K562 (cell line): ENCODE data around the gene MED16. TPM values are rescaled to one million over a fixed set of nuclear protein-coding genes. Genes with fewer than 3 reads are reported as not detected.

Experiments used
- BDP1 ChIP-seq: IDR thresholded peaks from 3 replicates; pipeline ENCODE4 v1.6.1; 2011; ENCODE audit not compliant: insufficient read length, insufficient read depth
- KAT2B ChIP-seq: IDR thresholded peaks from one replicate; pipeline ENCODE4 v1.6.1; 2012; ENCODE audit warnings: low read depth, mild to moderate bottlenecking, control low read depth, inconsistent platforms, low read length, moderate library complexity
- KLF13 ChIP-seq: fragments of 450-650 bp; IDR thresholded peaks from 2 replicates; pipeline ENCODE4 v1.6.1; 2016; ENCODE audit warnings: missing genetic modification characterization, low read depth, mild to moderate bottlenecking, missing compliant biosample characterization, moderate library complexity, borderline replicate concordance
- NR2C2 ChIP-seq, 2 experiments: fragments of 200-800 bp in 1 of 2; sonication (Bioruptor generic) in 1 of 2; sonication (generic) in 1 of 2; formaldehyde crosslinking in 1 of 2; IDR thresholded peaks; 2 replicates each; pipeline versions ENCODE4 v1.6.1 to v1.8.0; 2016 to 2022; ENCODE audit warnings: mild to moderate bottlenecking in 1 of 2, missing compliant biosample characterization in 1 of 2, missing genetic modification characterization in 1 of 2, missing genetic modification reagents in 1 of 2
- POLR2G ChIP-seq: fragments of 200-400 bp; formaldehyde crosslinking; IDR thresholded peaks from 2 replicates; pipeline ENCODE4 v1.6.1; 2017; ENCODE audit warnings: low read depth, mild to moderate bottlenecking, antibody characterized with exemption, low read length, moderate library complexity
- RBM15 ChIP-seq: fragments of 200-400 bp; formaldehyde crosslinking; IDR thresholded peaks from 2 replicates; pipeline ENCODE4 v1.6.1; 2018; ENCODE audit warnings: mild to moderate bottlenecking, low read length, moderate library complexity; ENCODE audit not compliant: insufficient read depth
- SRF ChIP-seq, 2 experiments: fragments of 250-450, 450-650 bp in 1 of 2; sonication (Bioruptor Pico) in 1 of 2; sonication (generic) in 1 of 2; formaldehyde crosslinking; IDR thresholded peaks; 2 replicates each; pipeline versions ENCODE4 v1.5.0 to v1.5.1; 2020 to 2022; ENCODE audit warnings: mild to moderate bottlenecking in 1 of 2, missing genetic modification reagents in 1 of 2
- THRAP3 ChIP-seq: fragments of 450-650 bp; IDR thresholded peaks from 2 replicates; pipeline ENCODE4 v1.6.1; 2016; ENCODE audit warnings: mild to moderate bottlenecking, inconsistent platforms, borderline replicate concordance
- ZFP1 ChIP-seq: fragments of 450-650 bp; formaldehyde crosslinking; IDR thresholded peaks from 2 replicates; pipeline ENCODE4 v1.4.0; 2020; ENCODE audit warnings: mild to moderate bottlenecking, mixed read lengths
- ZNF212 ChIP-seq: fragments of 450-650 bp; formaldehyde crosslinking; IDR thresholded peaks from 2 replicates; pipeline ENCODE4 v1.4.0; 2020; ENCODE audit warnings: mild to moderate bottlenecking
- ZNF445 ChIP-seq: fragments of 250-450 bp; sonication (Bioruptor Pico); IDR thresholded peaks from 2 replicates; pipeline ENCODE4 v1.4.0; 2020; ENCODE audit warnings: low read depth, mild to moderate bottlenecking, moderate library complexity
- ZNF57 ChIP-seq: fragments of 450-650 bp; formaldehyde crosslinking; IDR thresholded peaks from 2 replicates; pipeline ENCODE4 v1.4.0; 2020; ENCODE audit warnings: mild to moderate bottlenecking, moderate library complexity
- ZNF644 ChIP-seq: fragments of 200-800 bp; sonication (Bioruptor generic); IDR thresholded peaks from 2 replicates; pipeline ENCODE4 v1.6.1; 2016; ENCODE audit warnings: low read depth, missing genetic modification characterization, missing compliant biosample characterization
- polyA plus RNA-seq, 8 experiments: library from polyadenylated mRNA; depleted of rRNA in 4 of 8; stranded (reverse) in 5 of 8; unstranded in 3 of 8; fragments of >200 nt; fragmentation: Nextera tagmentation in 2 of 8; fragmentation: Illumina TruSeq in 1 of 8; extraction: Ambion mirVana in 2 of 8; extraction: Trizol in 1 of 8; gene quantifications; 2 replicates each; pipeline versions ENCODE4 v1.2.1 to v1.2.3, GENCODE V29; 2011 to 2014; ENCODE audit warnings: inconsistent platforms in 1 of 8, missing spikeins in 1 of 8
- total RNA-seq, 7 experiments: library from RNA; depleted of rRNA in 6 of 7; stranded (reverse); fragments of >200 nt in 6 of 7; fragmentation: Illumina TruSeq in 2 of 7; extraction: Trizol in 2 of 7; gene quantifications; 2 replicates each; pipeline versions ENCODE4 v1.2.1 to v1.2.3, GENCODE V29; 2011 to 2021; ENCODE audit warnings: low replicate concordance in 1 of 7
- TF ChIP-seq, protein P1 (sequence below), 2 experiments: fragments of 200-800 bp in 1 of 2; sonication (Bioruptor generic) in 1 of 2; sonication (generic) in 1 of 2; formaldehyde crosslinking in 1 of 2; IDR thresholded peaks in 1 of 2; conservative IDR thresholded peaks in 1 of 2; 2 replicates each; pipeline versions ENCODE4 v1.5.0 to v1.6.1; 2016 to 2020; ENCODE audit warnings: missing compliant biosample characterization in 1 of 2, missing genetic modification characterization in 1 of 2, missing genetic modification reagents in 1 of 2
- TF ChIP-seq, protein P2 (sequence below): sonication (generic); formaldehyde crosslinking; IDR thresholded peaks from 2 replicates; pipeline ENCODE4 v1.8.0; 2023; ENCODE audit warnings: mild to moderate bottlenecking, missing genetic modification reagents
- TF ChIP-seq, protein P3 (sequence below): fragments of 450-650 bp; IDR thresholded peaks from 2 replicates; pipeline ENCODE4 v1.6.1; 2018; ENCODE audit warnings: mild to moderate bottlenecking, low read depth; ENCODE audit not compliant: partially characterized antibody
- TF ChIP-seq, protein P4 (sequence below), 3 experiments: fragments of 200-800 bp in 1 of 3; sonication (Bioruptor generic) in 1 of 3; sonication (generic) in 1 of 3; formaldehyde crosslinking in 1 of 3; IDR thresholded peaks; 2 replicates each; pipeline versions ENCODE4 v1.6.1 to v1.8.0; 2016 to 2022; ENCODE audit warnings: mild to moderate bottlenecking in 2 of 3, missing compliant biosample characterization in 2 of 3, missing genetic modification characterization in 2 of 3, missing genetic modification reagents in 1 of 3

MED16 gene
- total and polyA plus RNA-seq, 9 of the 15 experiments (the other 6 are each of a cell fraction or from before 2014, with no cell fraction given) = 0.89 to 59.9 (median 8.6) TPM

DNA sequence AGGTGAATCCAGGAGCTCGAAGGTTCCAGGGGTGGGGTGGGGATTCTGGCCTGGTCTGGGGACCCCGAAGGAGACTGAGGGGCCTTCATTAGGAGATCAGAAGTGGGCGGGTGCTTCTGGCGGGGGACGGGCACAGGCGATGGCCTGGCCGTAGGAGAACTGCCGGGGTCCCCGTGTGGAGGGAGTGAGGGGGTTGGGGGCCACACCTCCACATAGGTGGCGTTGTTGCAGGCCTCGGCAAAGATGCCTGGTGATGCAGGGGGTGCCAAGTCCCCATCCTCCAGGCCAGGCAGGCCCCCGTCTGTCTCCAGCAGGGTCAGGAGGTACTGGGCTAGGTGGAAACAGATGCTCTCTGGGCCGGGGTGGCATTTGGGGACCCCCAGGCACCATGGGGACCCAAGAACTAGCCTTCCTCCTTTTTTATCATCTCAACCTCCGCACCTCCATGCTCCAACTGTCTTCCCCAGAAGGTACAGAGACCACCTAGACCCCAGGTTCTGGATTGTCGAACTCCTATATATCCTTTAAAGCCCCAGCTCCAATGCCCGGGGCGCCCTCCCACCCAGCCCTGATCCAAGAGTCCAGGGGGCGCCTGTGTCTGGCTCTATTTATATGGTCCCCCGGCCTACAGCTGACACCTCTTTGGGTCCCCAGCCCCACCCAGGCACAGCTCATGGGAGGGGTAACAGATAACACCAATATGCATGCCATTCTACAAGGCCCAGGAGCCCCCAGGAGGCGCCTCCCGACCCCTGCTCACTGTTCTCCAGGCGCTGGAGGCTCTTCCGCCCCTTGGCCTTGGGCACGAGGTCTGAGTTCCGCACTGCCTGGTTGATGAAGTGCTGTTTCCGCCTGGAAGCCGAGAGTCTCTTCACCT lies 8.5 kb upstream of the MED16 start (continued):
- TF ChIP-seq, protein P1, sequence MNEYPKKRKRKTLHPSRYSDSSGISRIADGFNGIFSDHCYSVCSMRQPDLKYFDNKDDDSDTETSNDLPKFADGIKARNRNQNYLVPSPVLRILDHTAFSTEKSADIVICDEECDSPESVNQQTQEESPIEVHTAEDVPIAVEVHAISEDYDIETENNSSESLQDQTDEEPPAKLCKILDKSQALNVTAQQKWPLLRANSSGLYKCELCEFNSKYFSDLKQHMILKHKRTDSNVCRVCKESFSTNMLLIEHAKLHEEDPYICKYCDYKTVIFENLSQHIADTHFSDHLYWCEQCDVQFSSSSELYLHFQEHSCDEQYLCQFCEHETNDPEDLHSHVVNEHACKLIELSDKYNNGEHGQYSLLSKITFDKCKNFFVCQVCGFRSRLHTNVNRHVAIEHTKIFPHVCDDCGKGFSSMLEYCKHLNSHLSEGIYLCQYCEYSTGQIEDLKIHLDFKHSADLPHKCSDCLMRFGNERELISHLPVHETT (CRISPR knock-in tag; conservative IDR thresholded peaks at IDR 0.05 in 1 of 2, IDR thresholded peaks at IDR 0.05 in 1 of 2) = no peak
- TF ChIP-seq, protein P2, sequence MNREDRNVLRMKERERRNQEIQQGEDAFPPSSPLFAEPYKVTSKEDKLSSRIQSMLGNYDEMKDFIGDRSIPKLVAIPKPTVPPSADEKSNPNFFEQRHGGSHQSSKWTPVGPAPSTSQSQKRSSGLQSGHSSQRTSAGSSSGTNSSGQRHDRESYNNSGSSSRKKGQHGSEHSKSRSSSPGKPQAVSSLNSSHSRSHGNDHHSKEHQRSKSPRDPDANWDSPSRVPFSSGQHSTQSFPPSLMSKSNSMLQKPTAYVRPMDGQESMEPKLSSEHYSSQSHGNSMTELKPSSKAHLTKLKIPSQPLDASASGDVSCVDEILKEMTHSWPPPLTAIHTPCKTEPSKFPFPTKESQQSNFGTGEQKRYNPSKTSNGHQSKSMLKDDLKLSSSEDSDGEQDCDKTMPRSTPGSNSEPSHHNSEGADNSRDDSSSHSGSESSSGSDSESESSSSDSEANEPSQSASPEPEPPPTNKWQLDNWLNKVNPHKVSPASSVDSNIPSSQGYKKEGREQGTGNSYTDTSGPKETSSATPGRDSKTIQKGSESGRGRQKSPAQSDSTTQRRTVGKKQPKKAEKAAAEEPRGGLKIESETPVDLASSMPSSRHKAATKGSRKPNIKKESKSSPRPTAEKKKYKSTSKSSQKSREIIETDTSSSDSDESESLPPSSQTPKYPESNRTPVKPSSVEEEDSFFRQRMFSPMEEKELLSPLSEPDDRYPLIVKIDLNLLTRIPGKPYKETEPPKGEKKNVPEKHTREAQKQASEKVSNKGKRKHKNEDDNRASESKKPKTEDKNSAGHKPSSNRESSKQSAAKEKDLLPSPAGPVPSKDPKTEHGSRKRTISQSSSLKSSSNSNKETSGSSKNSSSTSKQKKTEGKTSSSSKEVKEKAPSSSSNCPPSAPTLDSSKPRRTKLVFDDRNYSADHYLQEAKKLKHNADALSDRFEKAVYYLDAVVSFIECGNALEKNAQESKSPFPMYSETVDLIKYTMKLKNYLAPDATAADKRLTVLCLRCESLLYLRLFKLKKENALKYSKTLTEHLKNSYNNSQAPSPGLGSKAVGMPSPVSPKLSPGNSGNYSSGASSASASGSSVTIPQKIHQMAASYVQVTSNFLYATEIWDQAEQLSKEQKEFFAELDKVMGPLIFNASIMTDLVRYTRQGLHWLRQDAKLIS (CRISPR knock-in tag) = no peak
- TF ChIP-seq BDP1 (no peak), ZNF57 (CRISPR knock-in tag) (no peak), KAT2B (no peak), ZNF212 (CRISPR knock-in tag) (no peak), NR2C2 (CRISPR knock-in tag; IDR thresholded peaks at IDR 0.05) (no peak), NR2C2 (tag; IDR thresholded peaks at IDR 0.05) (no peak), POLR2G (peak; percentile 57), ZNF644 (no peak), ZNF445 (CRISPR knock-in tag) (no peak), SRF (CRISPR knock-in tag; IDR thresholded peaks at IDR 0.05) (no peak), THRAP3 (no peak), ZFP1 (CRISPR knock-in tag) (no peak), KLF13 (tag) (no peak), RBM15 (no peak)
- TF ChIP-seq, protein P3, sequence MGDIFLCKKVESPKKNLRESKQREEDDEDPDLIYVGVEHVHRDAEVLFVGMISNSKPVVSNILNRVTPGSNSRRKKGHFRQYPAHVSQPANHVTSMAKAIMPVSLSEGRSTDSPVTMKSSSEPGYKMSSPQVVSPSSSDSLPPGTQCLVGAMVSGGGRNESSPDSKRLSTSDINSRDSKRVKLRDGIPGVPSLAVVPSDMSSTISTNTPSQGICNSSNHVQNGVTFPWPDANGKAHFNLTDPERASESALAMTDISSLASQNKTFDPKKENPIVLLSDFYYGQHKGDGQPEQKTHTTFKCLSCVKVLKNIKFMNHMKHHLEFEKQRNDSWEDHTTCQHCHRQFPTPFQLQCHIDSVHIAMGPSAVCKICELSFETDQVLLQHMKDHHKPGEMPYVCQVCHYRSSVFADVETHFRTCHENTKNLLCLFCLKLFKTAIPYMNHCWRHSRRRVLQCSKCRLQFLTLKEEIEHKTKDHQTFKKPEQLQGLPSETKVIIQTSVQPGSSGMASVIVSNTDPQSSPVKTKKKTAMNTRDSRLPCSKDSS = no peak
- TF ChIP-seq, protein P4, sequence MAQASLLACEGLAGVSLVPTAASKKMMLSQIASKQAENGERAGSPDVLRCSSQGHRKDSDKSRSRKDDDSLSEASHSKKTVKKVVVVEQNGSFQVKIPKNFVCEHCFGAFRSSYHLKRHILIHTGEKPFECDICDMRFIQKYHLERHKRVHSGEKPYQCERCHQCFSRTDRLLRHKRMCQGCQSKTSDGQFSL (CRISPR knock-in tag; IDR thresholded peaks at IDR 0.05) = no peak
- TF ChIP-seq, protein P4 (tag; IDR thresholded peaks at IDR 0.05) = no peak
